HepG2 (cell line): Measurements from ENCODE around the gene BPHL. TPM values are rescaled to one million over a fixed set of nuclear protein-coding genes. Genes with fewer than 3 reads are reported as not detected.

Experiments
- CREB3 ChIP-seq: sonication (generic); formaldehyde crosslinking; IDR thresholded peaks from 2 replicates; pipeline ENCODE4 v1.5.0; 2020; ENCODE audit warnings: missing genetic modification reagents
- GMEB2 ChIP-seq: IDR thresholded peaks from 2 replicates; pipeline ENCODE4 v1.6.1; 2016; ENCODE audit warnings: missing biosample characterization, missing genetic modification reagents, low read depth
- JUN ChIP-seq: sonication (generic); formaldehyde crosslinking; IDR thresholded peaks from 2 replicates; pipeline ENCODE4 v1.4.0; 2020; ENCODE audit warnings: mild to moderate bottlenecking, missing genetic modification reagents
- NCOR1 ChIP-seq: fragments of 200-600 bp; sonication (generic); IDR thresholded peaks from 2 replicates; pipeline ENCODE4 v1.7.0; 2017; ENCODE audit warnings: antibody characterized with exemption, low read length, borderline replicate concordance
- NFE2L2 ChIP-seq: fragments of 150-350 bp; IDR thresholded peaks from 2 replicates; pipeline ENCODE4 v1.6.1; 2014; ENCODE audit warnings: low read length
- PBX2 ChIP-seq: IDR thresholded peaks from 2 replicates; pipeline ENCODE4 v1.6.1; 2016; ENCODE audit warnings: control low read depth
- SNAI1 ChIP-seq: sonication (generic); formaldehyde crosslinking; IDR thresholded peaks from 2 replicates; pipeline ENCODE4 v1.5.0; 2020; ENCODE audit warnings: mild to moderate bottlenecking, missing genetic modification reagents, borderline replicate concordance
- YEATS4 ChIP-seq: sonication (generic); formaldehyde crosslinking; IDR thresholded peaks from 2 replicates; pipeline ENCODE4 v1.4.0; 2020; ENCODE audit warnings: missing genetic modification reagents, borderline replicate concordance
- ZEB1 ChIP-seq: IDR thresholded peaks from 2 replicates; pipeline ENCODE4 v1.6.1; 2012; ENCODE audit warnings: mild to moderate bottlenecking, low read depth, inconsistent platforms; ENCODE audit not compliant: insufficient replicate concordance
- ZMAT3 ChIP-seq: sonication (generic); formaldehyde crosslinking; conservative IDR thresholded peaks from 2 replicates; pipeline ENCODE4 v1.7.0; 2021; ENCODE audit warnings: missing genetic modification reagents
- ZMYM3 ChIP-seq: sonication (generic); formaldehyde crosslinking; IDR thresholded peaks from 2 replicates; pipeline ENCODE4 v1.5.1; 2020; ENCODE audit warnings: mild to moderate bottlenecking, missing genetic modification reagents
- ZNF280B ChIP-seq: sonication (generic); formaldehyde crosslinking; IDR thresholded peaks from 2 replicates; pipeline ENCODE4 v1.5.0; 2020; ENCODE audit warnings: missing genetic modification reagents, mild to moderate bottlenecking, borderline replicate concordance
- ZNF432 ChIP-seq: sonication (generic); formaldehyde crosslinking; IDR thresholded peaks from 2 replicates; pipeline ENCODE4 v1.5.0; 2020; ENCODE audit warnings: missing genetic modification reagents, mild to moderate bottlenecking, borderline replicate concordance
- ZNF44 ChIP-seq: sonication (generic); formaldehyde crosslinking; IDR thresholded peaks from 2 replicates; pipeline ENCODE4 v1.5.1; 2020; ENCODE audit warnings: mild to moderate bottlenecking, missing genetic modification reagents
- ZNF510 ChIP-seq: sonication (generic); formaldehyde crosslinking; IDR thresholded peaks from 2 replicates; pipeline ENCODE4 v1.4.0; 2020; ENCODE audit warnings: low read depth, mild to moderate bottlenecking, missing genetic modification reagents
- ZNF644 ChIP-seq: IDR thresholded peaks from 2 replicates; pipeline ENCODE4 v1.6.1; 2016; ENCODE audit warnings: low read depth
- ZNF792 ChIP-seq: IDR thresholded peaks from 2 replicates; pipeline ENCODE4 v1.6.1; 2016
- ZNF800 ChIP-seq: sonication (generic); formaldehyde crosslinking; IDR thresholded peaks from 2 replicates; pipeline ENCODE4 v1.4.0; 2020; ENCODE audit warnings: missing genetic modification reagents
- polyA plus RNA-seq, 8 experiments: library from polyadenylated mRNA; depleted of rRNA in 3 of 8; stranded (reverse) in 7 of 8; unstranded in 1 of 8; fragments of >200 nt; fragmentation: Illumina TruSeq in 4 of 8; extraction: Trizol in 4 of 8; gene quantifications; 2 replicates each; pipeline versions ENCODE4 v1.2.1 to v1.2.3, GENCODE V29; 2011 to 2016; ENCODE audit warnings: low read depth in 4 of 8, missing spikeins in 1 of 8, mixed read lengths in 1 of 8; ENCODE audit not compliant: insufficient read depth in 1 of 8
- total RNA-seq, 5 experiments: library from RNA; depleted of rRNA; stranded (reverse); fragments of >200 nt; fragmentation: Illumina TruSeq; extraction: Trizol; gene quantifications; 2 replicates each; pipeline ENCODE4 v1.2.3, GENCODE V29; 2016; ENCODE audit warnings: low read depth in 1 of 5

Gene BPHL
- total and polyA plus RNA-seq, 2 of the 13 experiments (the other 11 are each of a cell fraction or from before 2014, with no cell fraction given): 37.8 to 39.5 TPM

- TF ChIP-seq NFE2L2 (0 out of 2 replicates have a peak, but pooled peaks have one; percentile 10), ZEB1 (peak; percentile 53), ZNF800 (CRISPR knock-in tag) (peak; percentile 71; the same call in 1 of the 2 replicates), ZNF510 (CRISPR knock-in tag) (peak; percentile 91; the same call in 1 of the 2 replicates), YEATS4 (CRISPR knock-in tag) (peak; percentile 61; the same call in 1 of the 2 replicates), CREB3 (CRISPR knock-in tag) (0 out of 2 replicates have a peak, but pooled peaks have one; percentile 43), PBX2 (peak; percentile 17; the same call in 1 of the 2 replicates), JUN (CRISPR knock-in tag) (peak; percentile 60), SNAI1 (CRISPR knock-in tag) (no peak), ZNF432 (CRISPR knock-in tag) (no peak), ZNF792 (CRISPR knock-in tag) (peak; percentile 85), ZNF44 (CRISPR knock-in tag) (peak; percentile 60; the same call in 1 of the 2 replicates), GMEB2 (no peak), ZMAT3 (0 out of 2 replicates have a peak, but pooled peaks have one; percentile 71), NCOR1 (peak; percentile 79; the same call in 1 of the 2 replicates), ZMYM3 (peak; percentile 79), ZNF644 (CRISPR knock-in tag) (peak; percentile 38; the same call in 1 of the 2 replicates), ZNF280B (CRISPR knock-in tag) (peak; percentile 65; the same call in 1 of the 2 replicates)
These were observed 20.8 kb downstream of the BPHL start (continued) for GRCh38 chr6:3139090-3139903.
